ENCODE data around the gene VEPH1. TPM values are rescaled to one million over a fixed set of nuclear protein-coding genes. Genes with fewer than 3 reads are reported as not detected.

VEPH1 gene
- 1.0 TPM for total RNA-seq

- H3K36me3 ChIP-seq (ENCODE audit: control insufficient read depth in 3 of 3, insufficient read depth in 3 of 3, low read length in 3 of 3), result no peaks in the 10 kb centered on the region
- H3K9me3 ChIP-seq (ENCODE audit: control insufficient read depth in 3 of 3, low read length in 3 of 3), result no peaks in the 10 kb centered on the region
- peaks cover 0 to 5% (median 3%) of the 10 kb centered on the region in 3 donors for H3K4me1 ChIP-seq (ENCODE audit: control insufficient read depth in 3 of 3, insufficient read depth in 3 of 3, low read length in 3 of 3)
- no peak within 1 kb of the TSS for H3K4me3 ChIP-seq (ENCODE audit: low read length in 3 of 3)
- no peak within 1 kb of the TSS for H3K9ac ChIP-seq (ENCODE audit: low read depth in 1 of 3, low read length in 3 of 3)
- H3K27me3 ChIP-seq (ENCODE audit: control insufficient read depth in 3 of 3, insufficient read depth in 3 of 3, low read length in 3 of 3), result peaks cover 0 to 10% (median 7%) of the 10 kb centered on the region in 3 donors
- H3K27ac ChIP-seq (ENCODE audit: low read depth, low read length), result no peak within 1 kb of the TSS
Observed at GRCh38 chr3:157502916-157503595, at the start of gene VEPH1. VEPH1 (minus strand) TSS chr3:157503416; CDS start chr3:157495349, 8,067 bp downstream.

- Histone ChIP-seq H3K4me3 (ENCODE audit: low read length in 3 of 3) (no peak overlapping the region), H3K36me3 (ENCODE audit: control insufficient read depth in 3 of 3, insufficient read depth in 3 of 3, low read length in 3 of 3) (no peaks in the 10 kb centered on the region), H3K9me3 (ENCODE audit: control insufficient read depth in 3 of 3, low read length in 3 of 3) (peaks cover 0 to 3% (median 0%) of the 10 kb centered on the region in 3 donors), H3K27me3 (ENCODE audit: control insufficient read depth in 3 of 3, insufficient read depth in 3 of 3, low read length in 3 of 3) (peaks cover 0 to 2% (median 0%) of the 10 kb centered on the region in 3 donors), H3K4me1 (ENCODE audit: control insufficient read depth in 3 of 3, insufficient read depth in 3 of 3, low read length in 3 of 3) (no peaks in the 10 kb centered on the region), H3K9ac (ENCODE audit: low read depth in 1 of 3, low read length in 3 of 3) (no peak overlapping the region), H3K27ac (ENCODE audit: low read depth, low read length) (no peak overlapping the region)
Observed at GRCh38 chr3:157551961-157552360, 48.7 kb upstream of the VEPH1 start.

- no peak overlapping the region for H3K4me3 ChIP-seq (ENCODE audit: low read length in 3 of 3)
- no peaks in the 10 kb centered on the region for H3K36me3 ChIP-seq (ENCODE audit: control insufficient read depth in 3 of 3, insufficient read depth in 3 of 3, low read length in 3 of 3)
- no peaks in the 10 kb centered on the region for H3K4me1 ChIP-seq (ENCODE audit: control insufficient read depth in 3 of 3, insufficient read depth in 3 of 3, low read length in 3 of 3)
- H3K27me3 ChIP-seq (ENCODE audit: control insufficient read depth in 3 of 3, insufficient read depth in 3 of 3, low read length in 3 of 3), result peaks cover 0 to 2% (median 0%) of the 10 kb centered on the region in 3 donors
- no peak overlapping the region for H3K9ac ChIP-seq (ENCODE audit: low read depth in 1 of 3, low read length in 3 of 3)
- peaks cover 0 to 3% (median 0%) of the 10 kb centered on the region in 3 donors for H3K9me3 ChIP-seq (ENCODE audit: control insufficient read depth in 3 of 3, low read length in 3 of 3)
- no peak overlapping the region for H3K27ac ChIP-seq (ENCODE audit: low read depth, low read length)
Observed at GRCh38 chr3:157549498-157549897, 46.3 kb upstream of the VEPH1 start.

GRCh38 chr3:157544501-157545130 is 41.4 kb upstream of the VEPH1 start:
- Histone ChIP-seq H3K4me3 (ENCODE audit: low read length in 3 of 3) (peak overlapping the region in 1 of 3 donors; percentile 35), H3K36me3 (ENCODE audit: control insufficient read depth in 3 of 3, insufficient read depth in 3 of 3, low read length in 3 of 3) (no peaks in the 10 kb centered on the region), H3K27ac (ENCODE audit: low read depth, low read length) (no peak overlapping the region), H3K27me3 (ENCODE audit: control insufficient read depth in 3 of 3, insufficient read depth in 3 of 3, low read length in 3 of 3) (peaks cover 0 to 15% (median 8%) of the 10 kb centered on the region in 3 donors), H3K9ac (ENCODE audit: low read depth in 1 of 3, low read length in 3 of 3) (no peak overlapping the region), H3K9me3 (ENCODE audit: control insufficient read depth in 3 of 3, low read length in 3 of 3) (peaks cover 0 to 5% (median 2%) of the 10 kb centered on the region in 3 donors), H3K4me1 (ENCODE audit: control insufficient read depth in 3 of 3, insufficient read depth in 3 of 3, low read length in 3 of 3) (peaks cover 0 to 3% (median 0%) of the 10 kb centered on the region in 3 donors)

- Histone ChIP-seq H3K9me3 (ENCODE audit: control insufficient read depth in 3 of 3, low read length in 3 of 3) (peaks cover 0 to 5% (median 2%) of the 10 kb centered on the region in 3 donors), H3K4me1 (ENCODE audit: control insufficient read depth in 3 of 3, insufficient read depth in 3 of 3, low read length in 3 of 3) (peaks cover 0 to 3% (median 0%) of the 10 kb centered on the region in 3 donors), H3K36me3 (ENCODE audit: control insufficient read depth in 3 of 3, insufficient read depth in 3 of 3, low read length in 3 of 3) (no peaks in the 10 kb centered on the region), H3K9ac (ENCODE audit: low read depth in 1 of 3, low read length in 3 of 3) (peak overlapping the region in 1 of 3 donors; percentile 54), H3K27ac (ENCODE audit: low read depth, low read length) (no peak overlapping the region), H3K4me3 (ENCODE audit: low read length in 3 of 3) (peak overlapping the region; percentile 45 to 61 (median 59)), H3K27me3 (ENCODE audit: control insufficient read depth in 3 of 3, insufficient read depth in 3 of 3, low read length in 3 of 3) (peaks cover 0 to 15% (median 8%) of the 10 kb centered on the region in 3 donors)
Observed at GRCh38 chr3:157543501-157544035, 40.4 kb upstream of the VEPH1 start.

- Histone ChIP-seq H3K27ac (ENCODE audit: low read depth, low read length) (no peak overlapping the region), H3K4me1 (ENCODE audit: control insufficient read depth in 3 of 3, insufficient read depth in 3 of 3, low read length in 3 of 3) (peaks cover 0 to 3% (median 0%) of the 10 kb centered on the region in 3 donors), H3K27me3 (ENCODE audit: control insufficient read depth in 3 of 3, insufficient read depth in 3 of 3, low read length in 3 of 3) (peaks cover 0 to 15% (median 8%) of the 10 kb centered on the region in 3 donors), H3K9ac (ENCODE audit: low read depth in 1 of 3, low read length in 3 of 3) (peak overlapping the region in 1 of 3 donors; percentile 54), H3K4me3 (ENCODE audit: low read length in 3 of 3) (peak overlapping the region; percentile 45 to 61 (median 59)), H3K36me3 (ENCODE audit: control insufficient read depth in 3 of 3, insufficient read depth in 3 of 3, low read length in 3 of 3) (no peaks in the 10 kb centered on the region), H3K9me3 (ENCODE audit: control insufficient read depth in 3 of 3, low read length in 3 of 3) (peaks cover 0 to 5% (median 2%) of the 10 kb centered on the region in 3 donors)
Observed at GRCh38 chr3:157542711-157543500, 39.7 kb upstream of the VEPH1 start.

- H3K27ac ChIP-seq (ENCODE audit: low read depth, low read length), result no peak overlapping the region
- H3K36me3 ChIP-seq (ENCODE audit: control insufficient read depth in 3 of 3, insufficient read depth in 3 of 3, low read length in 3 of 3), result no peaks in the 10 kb centered on the region
- H3K27me3 ChIP-seq (ENCODE audit: control insufficient read depth in 3 of 3, insufficient read depth in 3 of 3, low read length in 3 of 3), result peaks cover 0 to 15% (median 8%) of the 10 kb centered on the region in 3 donors
- no peak overlapping the region for H3K4me3 ChIP-seq (ENCODE audit: low read length in 3 of 3)
- H3K9ac ChIP-seq (ENCODE audit: low read depth in 1 of 3, low read length in 3 of 3), result no peak overlapping the region
- peaks cover 0 to 3% (median 0%) of the 10 kb centered on the region in 3 donors for H3K4me1 ChIP-seq (ENCODE audit: control insufficient read depth in 3 of 3, insufficient read depth in 3 of 3, low read length in 3 of 3)
- H3K9me3 ChIP-seq (ENCODE audit: control insufficient read depth in 3 of 3, low read length in 3 of 3), result peaks cover 0 to 5% (median 2%) of the 10 kb centered on the region in 3 donors
Observed at GRCh38 chr3:157541506-157542236, 38.5 kb upstream of the VEPH1 start.

- H3K4me3 ChIP-seq (ENCODE audit: low read length in 3 of 3), result no peak overlapping the region
- H3K27me3 ChIP-seq (ENCODE audit: control insufficient read depth in 3 of 3, insufficient read depth in 3 of 3, low read length in 3 of 3), result peaks cover 0 to 15% (median 8%) of the 10 kb centered on the region in 3 donors
- peaks cover 0 to 3% (median 0%) of the 10 kb centered on the region in 3 donors for H3K4me1 ChIP-seq (ENCODE audit: control insufficient read depth in 3 of 3, insufficient read depth in 3 of 3, low read length in 3 of 3)
- H3K27ac ChIP-seq (ENCODE audit: low read depth, low read length), result no peak overlapping the region
- H3K9ac ChIP-seq (ENCODE audit: low read depth in 1 of 3, low read length in 3 of 3), result no peak overlapping the region
- H3K9me3 ChIP-seq (ENCODE audit: control insufficient read depth in 3 of 3, low read length in 3 of 3), result peaks cover 0 to 5% (median 2%) of the 10 kb centered on the region in 3 donors
- H3K36me3 ChIP-seq (ENCODE audit: control insufficient read depth in 3 of 3, insufficient read depth in 3 of 3, low read length in 3 of 3), result no peaks in the 10 kb centered on the region
Observed at GRCh38 chr3:157540656-157541055, 37.4 kb upstream of the VEPH1 start.

- no peak overlapping the region for H3K27ac ChIP-seq (ENCODE audit: low read depth, low read length)
- no peaks in the 10 kb centered on the region for H3K36me3 ChIP-seq (ENCODE audit: control insufficient read depth in 3 of 3, insufficient read depth in 3 of 3, low read length in 3 of 3)
- no peaks in the 10 kb centered on the region for H3K4me1 ChIP-seq (ENCODE audit: control insufficient read depth in 3 of 3, insufficient read depth in 3 of 3, low read length in 3 of 3)
- H3K27me3 ChIP-seq (ENCODE audit: control insufficient read depth in 3 of 3, insufficient read depth in 3 of 3, low read length in 3 of 3), result no peaks in the 10 kb centered on the region
- H3K9me3 ChIP-seq (ENCODE audit: control insufficient read depth in 3 of 3, low read length in 3 of 3), result no peaks in the 10 kb centered on the region
- no peak overlapping the region for H3K4me3 ChIP-seq (ENCODE audit: low read length in 3 of 3)
- no peak overlapping the region for H3K9ac ChIP-seq (ENCODE audit: low read depth in 1 of 3, low read length in 3 of 3)
Observed at GRCh38 chr3:157535667-157536066, 32.5 kb upstream of the VEPH1 start.

All from skeletal muscle tissue (tissue), 4 donors.